OCI-LY1 (cell line): Measurements from ENCODE around the gene ANO5.

Experiments
- H2AFZ ChIP-seq: fragments of 200-600 bp; sonication (generic), shearing (Covaris generic); 2 replicates; pipeline ENCODE4 v1.6.0; 2014; ENCODE audit warnings: antibody characterized with exemption, mild to moderate bottlenecking, low read length
- H3F3A ChIP-seq: fragments of 200-600 bp; sonication (generic), shearing (Covaris generic); 2 replicates; pipeline ENCODE4 v1.6.0; 2014; ENCODE audit warnings: mild to moderate bottlenecking, antibody characterized with exemption, low read length, moderate library complexity; ENCODE audit not compliant: insufficient read depth
- H3K27ac ChIP-seq: fragments of 200-600 bp; sonication (generic); 2 replicates; pipeline ENCODE4 v1.5.1; 2014; ENCODE audit warnings: low read length, mixed run types, mild to moderate bottlenecking, low read depth; ENCODE audit not compliant: poor library complexity, severe bottlenecking
- H3K27me3 ChIP-seq: fragments of 200-600 bp; sonication (generic); 2 replicates; pipeline ENCODE4 v1.6.0; 2014; ENCODE audit warnings: antibody characterized with exemption, mild to moderate bottlenecking, low read length, moderate library complexity; ENCODE audit not compliant: insufficient read depth
- H3K36me3 ChIP-seq: fragments of 200-600 bp; sonication (generic); 2 replicates; pipeline ENCODE4 v1.6.1; 2014; ENCODE audit warnings: mild to moderate bottlenecking, antibody characterized with exemption, low read length, moderate library complexity, mixed read lengths; ENCODE audit not compliant: insufficient read depth
- H3K4me1 ChIP-seq: fragments of 200-600 bp; sonication (generic); 2 replicates; pipeline ENCODE4 v1.5.1; 2014; ENCODE audit warnings: mild to moderate bottlenecking, low read length, moderate library complexity; ENCODE audit not compliant: insufficient read depth, severe bottlenecking
- H3K4me2 ChIP-seq: fragments of 200-600 bp; sonication (generic), shearing (Covaris generic); 2 replicates; pipeline ENCODE4 v1.6.1; 2014; ENCODE audit warnings: low read length
- H3K4me3 ChIP-seq: fragments of 200-600 bp; sonication (generic); 2 replicates; pipeline ENCODE4 v1.5.1; 2014; ENCODE audit warnings: low read length, low read depth, mild to moderate bottlenecking, mixed read lengths; ENCODE audit not compliant: poor library complexity, severe bottlenecking
- H3K79me2 ChIP-seq: fragments of 200-600 bp; shearing (Covaris generic); 2 replicates; pipeline ENCODE4 v1.6.1; 2016; ENCODE audit warnings: mixed run types, low read length, mixed read lengths; ENCODE audit not compliant: insufficient read depth
- H3K9ac ChIP-seq: fragments of 200-600 bp; sonication (generic), shearing (Covaris generic); 2 replicates; pipeline ENCODE4 v1.6.1; 2014; ENCODE audit warnings: mild to moderate bottlenecking, low read length, mixed read lengths
- H3K9me2 ChIP-seq: fragments of 200-600 bp; sonication (generic), shearing (Covaris generic); 2 replicates; pipeline ENCODE4 v1.6.1; 2014; ENCODE audit warnings: low read depth, mild to moderate bottlenecking, low read length, mixed read lengths
- H3K9me3 ChIP-seq: fragments of 200-600 bp; shearing (Covaris generic); 2 replicates; pipeline ENCODE4 v1.6.1; 2014; ENCODE audit warnings: low read length, mixed read lengths
- H4K20me1 ChIP-seq: fragments of 200-600 bp; sonication (generic), shearing (Covaris generic); 2 replicates; pipeline ENCODE4 v1.6.0; 2016; ENCODE audit warnings: mild to moderate bottlenecking, low read length; ENCODE audit not compliant: insufficient read depth
- EZH2 ChIP-seq: fragments of 200-600 bp; sonication (generic), shearing (Covaris generic); IDR thresholded peaks from 2 replicates; pipeline ENCODE4 v1.8.0; 2017; ENCODE audit warnings: borderline replicate concordance, mixed run types, mild to moderate bottlenecking, antibody characterized with exemption, low read length, moderate library complexity, mixed read lengths
- TF ChIP-seq, protein P1 (sequence below): fragments of 200-600 bp; sonication (generic), shearing (Covaris generic); IDR thresholded peaks from 2 replicates; pipeline ENCODE4 v1.5.1; 2017; ENCODE audit warnings: mild to moderate bottlenecking, antibody characterized with exemption, low read length, moderate library complexity, mixed read lengths

Gene ANO5

GRCh38 chr11:22194306-22194705, 1.4 kb downstream of the ANO5 start:
- Histone ChIP-seq H3K9me2 (no peaks in the 10 kb centered on the region), H3F3A (no peaks in the 10 kb centered on the region), H3K27me3 (no peaks in the 10 kb centered on the region), H3K4me3 (no peak overlapping the region), H3K79me2 (no peaks in the 10 kb centered on the region), H3K27ac (no peak overlapping the region), H4K20me1 (no peaks in the 10 kb centered on the region), H3K4me1 (no peaks in the 10 kb centered on the region), H3K9me3 (no peaks in the 10 kb centered on the region), H3K9ac (no peak overlapping the region), H2AFZ (no peak overlapping the region), H3K36me3 (no peaks in the 10 kb centered on the region), H3K4me2 (no peak overlapping the region)
- TF ChIP-seq EZH2: no peak
- TF ChIP-seq, protein P1, sequence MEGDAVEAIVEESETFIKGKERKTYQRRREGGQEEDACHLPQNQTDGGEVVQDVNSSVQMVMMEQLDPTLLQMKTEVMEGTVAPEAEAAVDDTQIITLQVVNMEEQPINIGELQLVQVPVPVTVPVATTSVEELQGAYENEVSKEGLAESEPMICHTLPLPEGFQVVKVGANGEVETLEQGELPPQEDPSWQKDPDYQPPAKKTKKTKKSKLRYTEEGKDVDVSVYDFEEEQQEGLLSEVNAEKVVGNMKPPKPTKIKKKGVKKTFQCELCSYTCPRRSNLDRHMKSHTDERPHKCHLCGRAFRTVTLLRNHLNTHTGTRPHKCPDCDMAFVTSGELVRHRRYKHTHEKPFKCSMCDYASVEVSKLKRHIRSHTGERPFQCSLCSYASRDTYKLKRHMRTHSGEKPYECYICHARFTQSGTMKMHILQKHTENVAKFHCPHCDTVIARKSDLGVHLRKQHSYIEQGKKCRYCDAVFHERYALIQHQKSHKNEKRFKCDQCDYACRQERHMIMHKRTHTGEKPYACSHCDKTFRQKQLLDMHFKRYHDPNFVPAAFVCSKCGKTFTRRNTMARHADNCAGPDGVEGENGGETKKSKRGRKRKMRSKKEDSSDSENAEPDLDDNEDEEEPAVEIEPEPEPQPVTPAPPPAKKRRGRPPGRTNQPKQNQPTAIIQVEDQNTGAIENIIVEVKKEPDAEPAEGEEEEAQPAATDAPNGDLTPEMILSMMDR: no peak

GRCh38 chr11:22194907-22195306, 2.0 kb downstream of the ANO5 start:
- Histone ChIP-seq H4K20me1 (no peaks in the 10 kb centered on the region), H3K9me3 (no peaks in the 10 kb centered on the region), H3K9me2 (no peaks in the 10 kb centered on the region), H3K9ac (no peak overlapping the region), H2AFZ (no peak overlapping the region), H3K4me1 (no peaks in the 10 kb centered on the region), H3K4me2 (no peak overlapping the region), H3K36me3 (no peaks in the 10 kb centered on the region), H3K4me3 (no peak overlapping the region), H3K27ac (no peak overlapping the region), H3F3A (no peaks in the 10 kb centered on the region), H3K27me3 (no peaks in the 10 kb centered on the region), H3K79me2 (no peaks in the 10 kb centered on the region)
- no peak for TF ChIP-seq EZH2
- TF ChIP-seq, protein P1: no peak

- no peaks in the 10 kb centered on the region for H4K20me1 ChIP-seq
- H3K9me3 ChIP-seq: no peaks in the 10 kb centered on the region
- no peaks in the 10 kb centered on the region for H3K9me2 ChIP-seq
- H3K4me1 ChIP-seq: no peaks in the 10 kb centered on the region
- TF ChIP-seq, protein P1: no peak
- no peak for TF ChIP-seq EZH2
- no peaks in the 10 kb centered on the region for H3K36me3 ChIP-seq
- H2AFZ ChIP-seq: no peak overlapping the region
- H3K9ac ChIP-seq: no peak overlapping the region
- no peak overlapping the region for H3K4me3 ChIP-seq
- H3F3A ChIP-seq: no peaks in the 10 kb centered on the region
- no peak overlapping the region for H3K27ac ChIP-seq
- H3K79me2 ChIP-seq: no peaks in the 10 kb centered on the region
- no peaks in the 10 kb centered on the region for H3K27me3 ChIP-seq
- H3K4me2 ChIP-seq: no peak overlapping the region
These were observed 4.5 kb downstream of the ANO5 start for GRCh38 chr11:22197139-22198005.
